COLO668 (cell line): ENCODE results near the gene UGGT2.
"Not testable (repeated sequence)": the region's sequence is repeated elsewhere in the genome, so short reads cannot be mapped to it uniquely, and the experiment has no call there.

Source experiments
- DNase-seq: peaks from one replicate; lab custom pipeline; 2025; ENCODE audit not compliant: unreplicated experiment; lab: John Stamatoyannopoulos, UW

The UGGT2 gene

DNA sequence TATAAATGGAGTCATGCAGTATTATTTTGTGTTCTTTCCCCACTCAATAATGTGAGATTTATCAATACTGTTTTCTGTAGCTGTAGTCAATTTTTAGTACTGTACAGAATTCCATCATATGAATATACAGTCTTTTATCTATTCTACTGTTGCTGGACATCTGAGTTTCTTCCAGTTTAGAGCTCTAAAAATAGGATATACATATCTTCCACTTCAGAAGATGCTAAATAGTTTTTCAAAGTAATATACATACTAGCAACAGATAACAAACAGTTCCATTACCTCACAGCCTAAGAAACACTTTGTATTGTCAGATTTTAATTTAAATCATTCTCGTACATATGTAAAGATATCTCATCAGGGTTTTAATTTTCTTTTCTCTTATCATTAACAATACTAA lies 149.6 kb downstream of the UGGT2 start:
- DNase-seq = no peak

DNA sequence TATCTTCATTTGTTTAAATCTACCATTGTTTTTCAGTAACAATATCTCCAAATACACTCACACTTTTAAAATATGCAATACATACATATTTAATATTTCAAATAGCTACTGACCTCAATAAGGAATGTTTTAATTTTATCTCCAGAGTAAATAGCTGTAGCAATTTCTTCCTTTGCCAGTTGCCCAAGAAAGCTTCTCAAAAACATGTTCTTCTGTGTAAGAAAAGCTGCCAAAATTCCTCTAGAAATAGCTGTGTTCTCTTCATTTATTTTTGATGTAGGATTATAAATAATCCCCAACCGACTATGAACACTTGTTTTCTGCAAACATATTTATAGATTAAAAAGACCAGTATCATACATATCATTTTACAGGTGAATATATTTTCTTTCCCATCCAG lies 150.5 kb downstream of the UGGT2 start:
- DNase-seq = no peak

DNA sequence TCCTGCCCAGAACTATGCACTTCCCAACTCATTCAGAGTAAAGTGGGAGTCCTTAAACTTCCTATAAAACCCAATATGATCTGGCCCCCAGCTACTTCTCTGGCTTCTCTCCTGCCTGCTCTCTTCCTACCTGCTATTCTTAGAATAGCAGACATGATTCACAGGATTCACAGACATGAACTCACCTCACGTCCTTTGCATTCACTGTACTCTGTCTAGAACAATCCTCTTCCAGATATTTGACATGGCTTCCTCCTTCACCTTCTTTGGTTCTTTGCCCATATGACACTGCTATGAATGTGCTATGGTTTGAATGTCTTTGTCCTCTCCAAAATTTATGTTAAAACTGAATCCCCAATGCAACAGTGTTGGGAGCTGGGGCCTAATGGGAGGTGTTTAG lies 154.9 kb downstream of the UGGT2 start:
- no peak for DNase-seq

DNA sequence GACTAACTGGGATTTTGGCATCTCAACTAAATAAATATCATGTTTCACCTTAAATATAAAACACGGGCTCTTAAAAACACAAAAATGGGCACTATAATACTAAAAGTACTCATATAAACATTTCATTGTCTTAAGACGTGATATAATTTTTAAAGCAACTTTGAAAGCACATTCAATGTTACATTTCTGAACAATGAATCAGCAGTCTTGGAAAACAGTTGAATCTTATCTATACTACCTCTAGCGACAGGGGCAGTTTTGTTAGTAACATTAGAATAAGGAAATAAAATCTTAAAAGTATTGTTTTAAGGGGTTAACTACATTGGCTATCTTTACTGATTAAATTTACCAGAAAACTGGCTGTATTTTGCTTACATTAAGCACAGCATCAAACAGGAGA lies 156.9 kb downstream of the UGGT2 start:
- DNase-seq = no peak

DNA sequence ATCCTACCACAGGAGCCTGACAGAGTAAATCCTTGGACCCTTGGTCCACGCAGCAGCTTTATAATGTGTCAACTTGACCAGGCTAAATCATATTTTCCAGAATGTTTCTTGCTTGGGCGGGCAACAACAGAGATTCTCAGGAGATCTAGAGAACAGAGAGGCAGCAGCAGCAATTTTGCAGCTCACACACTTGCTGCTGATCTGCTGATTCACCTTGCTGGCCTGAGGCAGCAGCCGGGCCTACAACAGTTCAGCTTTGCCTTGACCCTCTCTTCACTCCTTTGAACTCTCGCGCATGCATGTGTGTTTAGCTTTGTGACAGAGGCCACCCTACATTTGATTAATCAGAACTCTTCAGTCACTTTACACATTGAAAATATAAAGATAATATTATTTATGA lies 159.3 kb downstream of the UGGT2 start:
- no peak for DNase-seq

DNA sequence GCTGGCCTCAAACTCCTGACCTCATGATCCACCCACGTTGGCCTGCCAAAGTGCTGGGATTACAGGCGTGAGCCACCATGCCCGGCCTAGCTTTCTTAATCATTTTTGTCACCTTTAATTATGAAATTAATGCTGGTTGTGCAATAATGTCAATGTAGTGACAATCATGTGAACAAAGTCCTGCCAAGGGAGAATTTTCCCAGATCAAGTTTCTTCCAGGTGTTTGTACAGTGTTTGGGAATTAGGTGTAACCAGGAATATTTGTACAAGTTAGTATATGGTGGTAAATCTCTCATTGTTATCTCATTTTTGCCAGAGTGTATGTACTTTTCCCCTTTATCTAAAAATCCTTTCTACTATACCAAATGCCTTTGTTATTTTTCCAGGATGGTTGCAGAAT lies 171.1 kb downstream of the UGGT2 start:
- no peak for DNase-seq

DNA sequence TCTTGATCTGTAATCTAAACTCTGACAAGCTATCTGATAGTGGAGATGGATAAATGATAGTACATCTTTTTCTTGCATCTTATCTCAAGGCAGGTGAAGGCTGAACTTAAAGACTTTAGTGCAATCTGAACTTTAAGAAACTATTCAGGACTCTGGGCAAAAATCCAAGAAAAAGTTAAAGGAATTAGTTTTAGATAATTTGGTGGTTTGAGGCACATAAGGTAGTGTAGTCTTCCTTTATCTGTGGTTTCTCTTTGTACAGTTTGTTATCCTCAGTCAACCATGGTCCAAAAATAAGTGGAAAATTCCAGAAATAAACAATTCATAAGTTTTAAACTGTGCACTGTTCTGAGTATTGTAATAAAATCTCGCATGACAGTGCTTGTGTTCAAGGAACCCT lies 172.9 kb downstream of the UGGT2 start:
- DNase-seq = no peak

DNA sequence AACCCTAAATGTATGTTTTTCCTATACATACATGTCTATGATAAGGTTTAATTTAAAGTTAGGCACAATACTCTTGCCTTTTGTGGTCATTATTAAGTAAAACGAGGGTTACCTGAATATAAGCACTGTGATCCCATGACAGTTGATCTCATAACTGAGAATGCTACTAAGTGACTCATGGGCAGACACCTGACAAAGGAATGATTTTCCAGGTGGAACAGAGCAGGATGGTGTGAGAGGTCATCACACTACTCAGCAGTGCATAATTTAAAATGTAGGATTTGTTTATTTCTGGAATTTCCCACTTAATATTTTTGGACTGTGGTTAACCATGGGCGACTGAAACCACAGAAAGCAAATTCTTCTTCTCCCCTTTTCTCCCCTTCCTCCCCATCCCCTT lies 178.9 kb downstream of the UGGT2 start:
- DNase-seq = no peak

DNA sequence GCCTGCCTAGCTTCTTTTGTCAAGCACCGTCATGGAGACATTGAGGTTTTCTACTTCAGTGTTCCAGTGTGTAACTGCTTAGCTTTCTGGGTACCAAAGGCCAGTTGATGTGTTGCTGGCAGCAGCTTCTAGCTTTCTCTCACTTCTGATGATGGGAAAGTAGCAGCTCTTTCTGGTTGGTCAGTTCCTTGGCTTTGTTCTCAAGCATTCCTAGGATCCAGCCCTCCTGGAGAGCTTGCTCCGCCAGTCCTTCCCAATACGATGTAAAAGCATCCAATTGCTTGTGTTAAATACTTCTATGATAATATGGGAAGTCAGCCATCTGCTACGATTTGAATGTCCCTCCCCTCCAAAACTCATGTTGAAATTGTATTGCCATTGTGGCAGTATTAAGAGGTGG lies 182.8 kb downstream of the UGGT2 start:
- DNase-seq = no peak

DNA sequence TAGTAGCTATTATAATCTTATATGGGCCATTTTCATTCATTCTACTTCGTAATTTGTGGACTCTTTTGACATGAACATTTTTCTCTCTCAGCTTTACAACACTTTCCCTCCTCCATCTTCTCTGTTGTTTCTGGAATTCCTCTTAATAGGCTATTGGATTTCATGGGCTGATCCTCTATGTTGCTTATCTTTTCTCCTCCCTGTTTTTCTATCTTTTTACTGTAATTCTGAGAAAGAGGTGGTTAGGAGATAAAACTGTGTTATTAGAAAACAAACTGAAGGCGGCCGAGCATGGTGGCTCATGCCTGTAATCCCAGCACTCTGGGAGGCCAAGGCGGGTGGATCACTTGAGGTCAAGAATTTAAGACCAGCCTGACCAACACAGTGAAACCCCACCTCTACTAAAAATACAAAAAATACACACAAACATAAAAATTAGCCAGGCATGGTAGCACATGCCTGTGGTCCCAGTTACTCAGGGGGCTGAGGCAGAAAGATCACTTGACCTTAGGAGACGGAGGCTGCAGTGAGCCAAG lies 188.1 kb downstream of the UGGT2 start:
- DNase-seq = no peak

DNA sequence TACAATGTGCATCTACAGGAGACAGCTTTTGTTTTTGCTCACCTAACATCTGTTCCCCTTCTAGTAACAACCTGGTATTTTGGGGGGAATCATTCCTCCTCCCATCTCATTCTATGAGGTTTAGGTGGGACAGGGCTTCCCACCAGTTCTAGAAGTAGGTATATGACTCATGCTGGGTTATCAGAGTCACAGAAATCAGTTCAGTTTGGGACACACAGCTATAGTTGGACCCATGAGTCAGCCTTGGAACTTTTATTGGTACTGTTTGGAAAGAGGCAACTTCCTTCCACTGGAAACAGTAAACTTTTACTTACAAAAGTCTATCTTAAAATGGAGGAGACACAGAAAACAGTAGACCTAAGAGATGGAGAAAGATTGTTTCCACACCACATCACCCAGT lies 190.8 kb downstream of the UGGT2 start:
- no peak for DNase-seq

DNA sequence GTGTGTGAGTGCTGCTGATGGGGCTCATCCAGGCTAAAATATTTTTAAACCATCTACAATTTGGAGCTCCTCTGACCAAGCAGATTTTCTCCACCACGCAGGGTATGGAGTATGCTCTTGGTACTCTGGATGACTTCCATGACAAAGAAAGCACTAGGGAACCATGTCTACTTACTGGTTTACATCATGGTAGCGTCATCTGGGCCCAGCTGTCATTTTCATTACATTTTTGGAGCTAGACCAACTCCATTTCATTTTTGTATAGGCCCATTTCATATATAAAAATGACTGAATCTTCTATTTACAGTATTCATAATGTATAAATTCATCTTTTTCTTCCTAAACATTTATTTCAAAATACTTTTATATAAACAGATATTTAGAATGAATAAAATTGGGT lies 191.9 kb downstream of the UGGT2 start:
- DNase-seq = no peak

DNA sequence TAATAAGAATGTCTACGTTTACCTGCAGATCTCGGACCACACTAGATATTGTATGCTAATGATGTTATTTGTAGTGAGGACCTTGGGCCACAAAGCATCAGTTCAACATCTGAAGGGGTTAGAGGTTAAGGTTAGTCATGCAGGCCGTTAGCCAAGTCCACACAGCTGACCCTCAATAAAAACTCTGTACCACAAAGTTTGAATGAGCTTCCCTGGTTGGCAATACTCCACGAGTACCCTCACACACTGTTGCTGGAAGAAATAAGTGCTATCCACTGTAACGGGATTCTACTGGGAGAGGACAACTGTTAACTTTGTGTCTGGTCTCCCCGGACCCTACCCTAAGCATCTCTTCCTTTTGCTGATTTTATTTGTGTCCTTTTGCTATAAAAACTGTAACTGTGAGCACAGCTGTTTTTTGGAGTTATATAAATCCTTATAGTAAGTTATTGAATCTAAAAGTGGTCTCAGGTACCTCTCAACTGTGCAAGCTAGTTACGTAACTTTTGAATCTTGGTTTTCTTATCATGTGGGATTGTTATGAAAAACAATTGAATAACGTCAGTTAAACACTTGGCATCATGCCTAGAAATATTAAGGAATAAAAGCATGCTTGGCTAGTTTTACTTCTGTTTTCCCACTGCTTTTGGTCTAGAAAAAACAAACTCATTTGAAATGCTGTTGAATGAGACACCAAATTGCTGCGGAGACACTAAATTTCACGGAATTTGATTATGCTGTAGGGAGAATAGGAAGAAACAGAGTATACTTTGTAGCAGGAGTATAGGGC lies 194.7 kb downstream of the UGGT2 start:
- no peak for DNase-seq

DNA sequence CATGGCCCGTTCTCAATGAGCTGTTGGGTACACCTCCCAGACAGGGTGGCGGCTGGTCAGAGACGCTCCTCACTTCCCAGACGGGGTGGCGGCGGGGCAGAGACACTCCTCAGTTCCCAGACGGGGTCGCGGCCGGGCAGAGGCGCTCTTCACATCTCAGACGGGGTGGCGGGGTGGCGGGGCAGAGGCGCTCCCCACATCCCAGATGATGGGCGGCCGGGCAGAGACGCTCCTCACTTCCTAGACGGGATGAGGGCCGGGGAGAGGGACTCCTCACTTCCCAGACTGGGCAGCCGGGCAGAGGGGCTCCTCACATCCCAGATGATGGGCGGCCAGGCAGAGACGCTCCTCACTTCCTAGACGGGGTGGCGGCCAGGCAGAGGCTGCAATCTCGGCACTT lies 207.5 kb downstream of the UGGT2 start:
- not testable (repeated sequence) for DNase-seq

DNA sequence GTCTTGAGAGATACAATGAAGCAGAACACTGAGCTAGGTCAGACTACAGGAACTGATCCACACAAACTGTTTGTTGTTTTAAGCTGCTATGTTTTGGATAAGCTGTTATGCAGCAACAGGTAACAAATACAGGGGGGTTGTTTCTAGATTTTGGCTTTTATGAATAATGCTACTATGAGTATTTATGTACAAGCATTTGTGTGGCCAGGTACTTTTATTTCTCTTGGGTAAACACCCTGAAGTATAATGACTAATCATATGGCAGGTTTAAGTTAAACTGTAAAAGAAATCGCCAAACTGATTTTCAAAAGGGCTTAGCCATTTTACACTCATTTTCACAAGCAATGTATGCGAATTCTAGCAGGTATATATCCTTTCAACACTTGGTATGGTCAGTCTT lies 210.3 kb downstream of the UGGT2 start:
- no peak for DNase-seq

DNA sequence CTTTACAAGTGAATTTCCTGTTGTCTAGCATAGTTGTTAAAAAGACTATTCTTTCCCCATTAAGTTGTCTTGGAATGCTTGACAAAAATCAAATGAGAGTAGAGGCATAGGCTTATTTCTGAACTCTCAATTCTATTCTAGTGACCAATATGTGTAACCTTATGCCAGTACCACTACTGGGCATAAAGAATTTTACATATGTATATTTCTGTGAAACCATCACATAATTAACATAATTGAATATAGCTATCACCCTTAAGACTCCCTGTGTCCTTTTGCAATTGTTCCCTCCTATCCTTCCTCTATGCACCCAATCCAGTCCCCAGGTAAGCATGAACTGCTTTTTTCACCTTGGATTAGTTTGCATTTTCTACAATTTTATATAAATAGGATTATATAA lies 211.3 kb downstream of the UGGT2 start:
- DNase-seq = no peak

DNA sequence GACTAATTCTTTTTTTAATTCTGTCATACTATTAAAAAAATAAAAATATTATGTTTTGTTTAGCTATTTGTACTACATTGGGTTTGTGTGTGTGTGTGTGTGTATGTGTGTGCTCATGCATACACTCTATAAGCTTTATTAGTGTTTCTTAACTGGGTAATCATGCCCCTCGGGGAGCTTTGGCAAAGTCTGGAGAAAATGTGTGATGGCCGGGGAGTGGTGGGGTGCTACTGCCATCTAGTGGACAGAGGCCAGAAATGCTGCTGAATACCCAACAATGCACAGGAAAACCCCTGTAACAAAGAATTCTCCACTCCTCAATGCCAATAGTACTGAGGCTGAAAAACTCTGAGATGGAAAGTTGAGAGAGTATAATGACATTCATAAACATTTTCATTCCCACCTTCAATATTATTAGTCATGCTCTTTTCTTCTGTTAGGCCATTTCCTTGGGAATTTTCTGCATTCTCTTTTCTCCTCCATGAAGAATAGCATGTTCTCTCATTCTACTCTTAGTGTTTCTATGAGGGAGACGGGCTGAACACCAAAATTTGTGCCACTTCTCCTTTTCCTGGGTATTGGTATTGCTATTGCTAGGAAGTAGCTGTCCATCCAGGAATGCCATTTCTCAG lies 219.0 kb downstream of the UGGT2 start:
- peak; percentile 72 for DNase-seq

DNA sequence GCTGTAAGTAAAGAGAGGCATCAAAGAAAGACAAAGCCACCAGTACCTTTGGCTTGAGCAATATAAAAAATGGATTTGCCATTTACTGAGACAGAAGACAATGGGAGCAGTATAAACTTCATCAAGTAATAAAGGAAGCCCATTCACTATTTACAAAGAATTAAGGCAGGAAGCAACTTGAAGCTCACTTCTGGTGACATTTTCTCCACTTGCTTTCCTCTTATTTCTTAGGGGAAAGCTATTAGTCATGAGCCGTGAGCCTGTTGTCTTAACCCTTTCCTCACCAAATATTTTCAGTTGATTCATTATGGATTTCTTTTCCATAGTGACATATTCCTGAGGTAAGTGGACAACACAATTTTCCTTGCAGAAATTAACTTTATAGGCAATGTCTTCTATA lies 219.5 kb downstream of the UGGT2 start:
- no peak for DNase-seq

DNA sequence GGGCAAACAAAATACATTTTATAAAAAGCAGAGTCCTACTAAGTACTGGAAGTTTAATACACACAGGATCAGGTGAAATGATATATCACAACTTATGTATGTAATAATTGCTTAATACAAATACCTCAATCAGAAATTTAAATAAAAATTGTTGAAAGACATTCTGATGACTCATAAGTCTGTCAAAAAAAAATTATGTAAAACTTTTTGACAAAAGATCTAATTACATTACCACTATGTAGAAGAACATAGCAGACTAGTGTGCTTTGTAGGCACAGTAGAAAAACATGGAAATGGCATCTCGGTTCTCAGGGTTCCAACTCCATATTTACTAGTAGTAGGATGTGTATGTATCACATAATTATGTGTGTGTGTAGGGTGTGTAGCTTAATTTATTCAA lies 220.1 kb downstream of the UGGT2 start:
- no peak for DNase-seq

DNA sequence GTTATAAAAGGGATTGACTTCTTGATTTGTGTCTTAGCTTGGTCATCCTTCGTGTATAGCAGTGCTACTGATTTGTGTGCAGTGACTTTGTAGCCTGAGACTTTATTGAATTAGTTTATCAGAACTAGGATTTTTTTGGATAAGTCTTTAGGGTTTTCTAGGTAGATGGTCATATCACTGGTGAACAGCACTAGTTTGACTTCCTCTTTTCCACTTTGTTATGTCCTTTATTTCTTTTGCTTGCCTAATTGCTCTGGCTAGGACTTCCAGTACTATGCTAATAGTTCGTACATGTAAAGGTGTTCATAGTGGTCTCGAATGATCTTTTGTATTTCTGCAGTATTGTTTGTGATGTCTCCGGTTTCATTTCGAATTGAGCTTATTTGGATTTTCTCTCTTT lies 230.9 kb downstream of the UGGT2 start:
- DNase-seq = no peak

DNA sequence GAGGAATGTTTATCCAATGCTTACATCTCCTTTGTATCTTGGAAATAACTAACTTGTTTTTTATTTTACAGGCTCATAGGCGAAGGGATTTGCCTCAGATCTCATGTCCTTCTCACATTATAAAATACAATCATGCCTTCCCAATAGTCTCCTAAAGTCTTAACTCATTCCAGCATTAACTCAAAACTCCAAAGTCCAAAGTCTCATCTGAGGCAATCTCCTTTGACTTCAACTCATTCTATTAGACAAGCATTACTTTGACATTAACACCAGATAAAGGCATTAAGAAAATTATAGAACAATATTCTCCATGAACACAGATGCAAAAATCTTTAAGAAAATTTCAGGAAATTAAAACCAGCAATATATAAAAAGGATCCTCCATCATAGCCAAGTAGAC lies 238.7 kb downstream of the UGGT2 start:
- no peak for DNase-seq

DNA sequence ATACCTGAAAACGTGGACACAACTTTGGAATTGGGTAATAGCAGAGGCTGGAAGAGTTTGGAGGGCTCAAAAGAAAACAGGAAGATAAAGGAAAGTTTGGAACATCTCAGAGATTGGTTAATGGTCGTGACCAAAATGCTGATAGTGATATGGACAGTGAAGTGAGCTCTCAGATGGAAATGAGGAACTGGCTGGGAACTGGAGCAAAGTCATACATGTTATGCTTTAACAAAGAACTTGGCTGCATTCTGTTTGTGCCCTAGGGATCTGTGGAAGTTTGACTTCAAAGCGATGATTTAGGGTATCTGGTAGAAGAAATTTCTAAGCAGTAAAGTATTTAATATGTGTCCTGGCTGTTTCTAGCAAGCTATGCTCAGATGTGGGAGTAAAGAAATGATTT lies 240.1 kb downstream of the UGGT2 start:
- DNase-seq = no peak

DNA sequence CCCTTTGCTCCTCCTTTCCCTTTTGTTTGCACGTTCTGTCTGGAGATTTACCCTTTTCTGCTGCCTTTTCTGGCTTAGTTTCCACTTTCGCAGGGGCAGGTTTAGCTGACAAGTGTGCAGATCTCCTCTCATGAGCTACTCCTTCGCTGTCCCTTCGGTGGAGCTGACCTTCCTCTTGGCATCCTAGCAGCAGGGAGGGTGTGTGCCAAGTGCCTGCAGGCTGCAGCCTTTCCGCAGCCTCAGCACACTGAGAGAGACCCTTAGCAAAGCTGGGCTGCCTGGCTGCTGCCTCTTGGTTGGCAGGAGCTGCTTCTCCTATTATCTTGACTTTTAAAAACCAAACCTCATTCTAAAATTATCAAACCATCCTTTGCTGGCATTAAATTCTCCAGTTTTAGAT lies 243.8 kb downstream of the UGGT2 start:
- DNase-seq = no peak
